ENCODE measurements around the gene TLR7.
A peak's percentile ranks its signal among the peaks of the same experiment; 100 is the strongest.

Gene TLR7

GRCh38 chrX:12891171-12891570, 24.3 kb downstream of the TLR7 start:
- no peak for DNase-seq

GRCh38 chrX:12891915-12892506, 25.1 kb downstream of the TLR7 start:
- DNase-seq = no peak

- no peak for DNase-seq
These were observed 25.8 kb downstream of the TLR7 start for GRCh38 chrX:12892716-12893115.

GRCh38 chrX:12894074-12895030, 27.5 kb downstream of the TLR7 start:
- DNase-seq = no peak

GRCh38 chrX:12895866-12896265, 29.0 kb downstream of the TLR7 start:
- DNase-seq = no peak

GRCh38 chrX:12896935-12897334, 30.1 kb downstream of the TLR7 start:
- no peak for DNase-seq

- DNase-seq = no peak
These were observed 31.2 kb downstream of the TLR7 start for GRCh38 chrX:12898073-12898472.

GRCh38 chrX:12899506-12899905, 32.6 kb downstream of the TLR7 start:
- DNase-seq = no peak

GRCh38 chrX:12901486-12901885, 34.6 kb downstream of the TLR7 start:
- DNase-seq = peak; percentile 10

- no peak for DNase-seq
These were observed 36.8 kb downstream of the TLR7 start for GRCh38 chrX:12903646-12904045.

- DNase-seq = no peak
These were observed 39.3 kb downstream of the TLR7 start, which contains the start of gene TLR8 for GRCh38 chrX:12906046-12906761. Gene TLR8, plus strand, starts transcription at chrX:12906620. Its CDS starts 87 bp downstream, at chrX:12906707.

- no peak for DNase-seq
These were observed 43.7 kb downstream of the TLR7 start for GRCh38 chrX:12910423-12911121.

GRCh38 chrX:12911122-12911470, 44.2 kb downstream of the TLR7 start:
- no peak for DNase-seq

- DNase-seq = no peak
These were observed 46.1 kb downstream of the TLR7 start for GRCh38 chrX:12912791-12913482.

- DNase-seq = no peak
These were observed 50.9 kb downstream of the TLR7 start for GRCh38 chrX:12917753-12918152.

- DNase-seq = no peak
These were observed 52.2 kb downstream of the TLR7 start for GRCh38 chrX:12919051-12919450.

- no peak for DNase-seq
These were observed 52.7 kb downstream of the TLR7 start for GRCh38 chrX:12919620-12920019.

GRCh38 chrX:12920990-12921389, 54.1 kb downstream of the TLR7 start:
- no peak for DNase-seq

GRCh38 chrX:12921886-12922598, 55.2 kb downstream of the TLR7 start:
- no peak for DNase-seq

- no peak for DNase-seq
These were observed 55.7 kb downstream of the TLR7 start for GRCh38 chrX:12922599-12922919.

- DNase-seq = no peak
These were observed 62.8 kb downstream of the TLR7 start for GRCh38 chrX:12929701-12930100.

All from right kidney (tissue), 1 donor.